Measurements from ENCODE around the gene CCDC74B. TPM values are rescaled to one million over a fixed set of nuclear protein-coding genes. Genes with fewer than 3 reads are reported as not detected.
A peak's percentile ranks its signal among the peaks of the same experiment; 100 is the strongest.
"Not testable (repeated sequence)": the region's sequence is repeated elsewhere in the genome, so short reads cannot be mapped to it uniquely, and the experiment has no call there.

CCDC74B gene
- total RNA-seq (under 1 TPM in 1 of 2 experiments, not detected in 1; 0.49 TPM), polyA plus RNA-seq (under 1 TPM in 1 of 3 donors, not detected in 2; 0.57 TPM), total RNA-seq (0.13 to 0.86 (median 0.46) reads per million in 6 experiments)

DNA sequence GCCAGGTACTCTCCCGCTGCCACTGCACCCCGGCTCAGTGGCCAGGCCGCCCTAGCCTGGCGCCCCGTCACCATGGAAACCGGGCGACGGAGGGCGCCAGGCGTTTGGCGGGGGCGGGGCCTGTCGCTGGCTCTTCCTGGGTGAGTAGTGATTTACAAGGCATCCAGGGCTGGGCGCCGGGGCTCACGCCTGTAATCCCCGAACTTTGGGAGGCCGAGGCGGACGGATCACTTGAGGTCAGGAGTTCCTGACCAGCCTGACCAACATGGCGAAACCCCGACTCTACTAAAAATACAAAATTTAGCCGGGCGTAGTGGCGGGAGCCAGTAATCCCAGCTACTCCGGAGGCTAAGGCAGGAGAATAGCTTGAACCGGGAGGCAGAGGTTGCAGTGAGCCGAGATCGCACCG, at the start of gene CCDC74B:
Gene CCDC74B (minus strand): TSS at position 107 of the 409 bp plus-strand sequence. CDS start 116 bp downstream, outside the sequence.
- peaks cover 6 to 14% (median 9%) of the 10 kb centered on the region in 5 donors for H3K27me3 Mint-ChIP-seq
- not testable (repeated sequence) for H3K36me3 Mint-ChIP-seq, H3K9me3 Mint-ChIP-seq
- peaks cover 5 to 15% (median 7%) of the 10 kb centered on the region in 4 donors for H3K4me1 Mint-ChIP-seq
- POLR2A ChIA-PET = interaction anchor here (1.2 kb wide), 1 partner anchor 37 kb away, joined by 4 read pairs; the partner anchor contains the start of genes MZT2B and SMPD4
- ATAC-seq (peak; percentile 87 to 93), DNase-seq (peak; percentile 30 to 77 (median 52))
- peak within 1 kb of the TSS; percentile 71 to 87 (median 81) for H3K4me3 Mint-ChIP-seq
- H3K27ac Mint-ChIP-seq = peak within 1 kb of the TSS in 2 of 10 donors; percentile 59 to 69

DNA sequence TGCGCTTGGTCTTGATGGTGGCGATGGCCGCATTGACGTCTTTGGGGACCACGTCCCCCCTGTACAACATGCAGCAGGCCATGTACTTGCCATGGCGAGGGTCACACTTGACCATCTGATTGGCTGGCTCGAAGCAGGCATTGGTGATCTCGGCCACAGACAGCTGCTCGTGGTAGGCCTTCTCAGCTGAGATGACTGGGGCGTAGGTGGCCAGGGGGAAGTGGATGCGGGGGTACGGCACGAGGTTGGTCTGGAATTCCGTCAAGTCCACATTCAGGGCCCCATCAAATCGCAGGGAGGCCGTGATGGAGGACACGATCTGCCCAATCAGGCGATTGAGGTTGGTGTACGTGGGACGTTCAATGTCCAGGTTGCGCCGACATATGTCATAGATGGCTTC, 48.9 kb upstream of the CCDC74B start:
- ATAC-seq, DNase-seq, H3K4me3 Mint-ChIP-seq, POLR2A ChIA-PET, H3K4me1 Mint-ChIP-seq, H3K9me3 Mint-ChIP-seq, H3K36me3 Mint-ChIP-seq, H3K27ac Mint-ChIP-seq, H3K27me3 Mint-ChIP-seq: not testable (repeated sequence)

DNA sequence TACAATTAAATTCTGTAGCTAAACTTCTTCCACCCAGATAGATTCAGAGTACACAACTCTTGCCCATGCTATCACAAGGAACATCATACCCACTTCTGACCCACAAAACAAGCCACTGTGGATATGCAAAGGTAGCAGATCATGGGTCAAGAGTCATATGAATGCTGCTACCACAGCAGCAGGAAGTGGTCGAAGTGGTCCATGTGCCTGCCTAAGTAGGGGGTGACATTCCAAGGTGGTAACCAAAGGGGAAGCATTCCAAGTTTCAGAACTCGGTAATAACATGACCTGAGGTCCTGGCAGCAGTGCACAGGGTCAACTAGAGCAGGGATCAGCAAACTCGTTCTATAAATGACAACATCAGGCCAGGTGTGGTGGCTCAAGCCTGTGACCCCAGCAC, 47.5 kb upstream of the CCDC74B start:
- H3K36me3 Mint-ChIP-seq, DNase-seq, ATAC-seq, H3K4me1 Mint-ChIP-seq, H3K27me3 Mint-ChIP-seq, H3K9me3 Mint-ChIP-seq, H3K27ac Mint-ChIP-seq, H3K4me3 Mint-ChIP-seq: not testable (repeated sequence)
- POLR2A ChIA-PET = interaction anchor here (0.6 kb wide), 1 partner anchor 22 kb away, joined by 3 read pairs; no protein-coding TSS in a partner anchor

DNA sequence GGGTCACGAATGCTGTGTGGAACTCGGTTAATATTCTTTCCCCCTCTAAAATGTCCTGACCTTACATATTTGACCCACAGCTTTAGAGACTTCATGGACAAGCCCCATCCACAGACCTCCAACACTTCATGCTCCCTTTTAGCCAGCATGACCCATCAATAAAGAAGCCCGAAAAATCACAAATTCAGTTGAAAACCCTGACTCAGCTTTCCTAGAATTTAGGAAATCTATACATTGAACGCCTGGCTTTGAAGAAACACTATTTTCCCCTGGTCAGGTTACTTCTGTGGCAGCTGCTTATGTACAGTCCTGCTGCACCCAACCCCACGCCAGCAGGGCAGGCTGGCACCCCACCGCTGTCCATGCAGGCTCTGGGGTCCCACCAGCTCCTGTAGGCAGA, 46.4 kb upstream of the CCDC74B start:
- DNase-seq, ATAC-seq, H3K36me3 Mint-ChIP-seq, H3K27me3 Mint-ChIP-seq, H3K27ac Mint-ChIP-seq, H3K4me3 Mint-ChIP-seq, H3K9me3 Mint-ChIP-seq, H3K4me1 Mint-ChIP-seq: not testable (repeated sequence)
- POLR2A ChIA-PET = interaction anchor here (0.6 kb wide), 1 partner anchor 164 kb away, joined by 3 read pairs; no protein-coding TSS in a partner anchor

DNA sequence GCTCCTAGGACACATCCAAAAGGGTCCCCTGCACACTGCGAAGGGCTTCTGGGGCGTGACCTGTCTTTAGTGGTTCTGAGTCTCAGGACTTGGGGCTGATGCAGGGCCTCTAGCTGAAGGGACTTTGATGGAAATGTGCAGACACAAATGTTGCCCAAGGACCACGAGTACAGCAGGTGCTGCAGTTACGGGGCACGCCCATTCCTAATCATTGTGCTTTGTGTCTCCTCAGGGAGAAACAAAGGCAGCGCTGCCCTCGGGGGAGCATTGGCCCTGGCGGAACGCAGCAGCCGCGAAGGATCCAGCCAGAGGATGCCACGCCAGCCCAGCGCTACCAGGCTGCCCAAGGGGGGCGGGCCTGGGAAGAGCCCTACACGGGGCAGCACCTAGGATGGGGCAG, 45.3 kb upstream of the CCDC74B start:
- Mint-ChIP-seq H3K4me1 (peaks cover 0 to 7% (median 4%) of the 10 kb centered on the region in 4 donors), H3K36me3 (peaks cover 0 to 5% (median 2%) of the 10 kb centered on the region in 3 donors), H3K9me3 (no peaks in the 10 kb centered on the region), H3K27ac (peak overlapping the region in 1 of 10 donors; percentile 48), H3K4me3 (no peak overlapping the region), H3K27me3 (no peaks in the 10 kb centered on the region)
- DNase-seq (no peak), ATAC-seq (no peak)
- POLR2A ChIA-PET = no interaction called here

DNA sequence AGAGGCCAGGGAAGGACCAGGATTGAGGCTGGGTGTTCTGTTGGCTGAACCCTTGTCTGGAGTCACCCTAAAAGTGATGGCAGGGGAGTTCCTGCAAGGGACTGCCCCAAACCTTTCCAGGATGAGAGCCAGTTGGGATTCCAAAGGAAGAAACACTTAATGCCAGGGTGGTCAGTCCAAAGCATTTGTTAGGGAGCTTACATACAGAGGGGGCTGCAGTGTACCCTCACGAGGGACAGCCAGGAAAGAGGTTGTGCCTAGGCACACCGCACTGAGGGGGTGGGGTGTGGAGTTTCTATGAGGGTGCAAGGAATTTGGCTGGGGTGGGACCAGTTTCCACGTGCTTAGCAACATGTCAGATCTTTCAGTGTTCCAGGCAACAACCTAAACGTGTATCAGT, 44.0 kb upstream of the CCDC74B start:
- H3K9me3 Mint-ChIP-seq, H3K36me3 Mint-ChIP-seq, DNase-seq, H3K27me3 Mint-ChIP-seq, POLR2A ChIA-PET, ATAC-seq, H3K4me3 Mint-ChIP-seq: not testable (repeated sequence)
- peaks cover 0 to 11% (median 6%) of the 10 kb centered on the region in 4 donors for H3K4me1 Mint-ChIP-seq
- peak overlapping the region in 1 of 10 donors; percentile 43 for H3K27ac Mint-ChIP-seq

DNA sequence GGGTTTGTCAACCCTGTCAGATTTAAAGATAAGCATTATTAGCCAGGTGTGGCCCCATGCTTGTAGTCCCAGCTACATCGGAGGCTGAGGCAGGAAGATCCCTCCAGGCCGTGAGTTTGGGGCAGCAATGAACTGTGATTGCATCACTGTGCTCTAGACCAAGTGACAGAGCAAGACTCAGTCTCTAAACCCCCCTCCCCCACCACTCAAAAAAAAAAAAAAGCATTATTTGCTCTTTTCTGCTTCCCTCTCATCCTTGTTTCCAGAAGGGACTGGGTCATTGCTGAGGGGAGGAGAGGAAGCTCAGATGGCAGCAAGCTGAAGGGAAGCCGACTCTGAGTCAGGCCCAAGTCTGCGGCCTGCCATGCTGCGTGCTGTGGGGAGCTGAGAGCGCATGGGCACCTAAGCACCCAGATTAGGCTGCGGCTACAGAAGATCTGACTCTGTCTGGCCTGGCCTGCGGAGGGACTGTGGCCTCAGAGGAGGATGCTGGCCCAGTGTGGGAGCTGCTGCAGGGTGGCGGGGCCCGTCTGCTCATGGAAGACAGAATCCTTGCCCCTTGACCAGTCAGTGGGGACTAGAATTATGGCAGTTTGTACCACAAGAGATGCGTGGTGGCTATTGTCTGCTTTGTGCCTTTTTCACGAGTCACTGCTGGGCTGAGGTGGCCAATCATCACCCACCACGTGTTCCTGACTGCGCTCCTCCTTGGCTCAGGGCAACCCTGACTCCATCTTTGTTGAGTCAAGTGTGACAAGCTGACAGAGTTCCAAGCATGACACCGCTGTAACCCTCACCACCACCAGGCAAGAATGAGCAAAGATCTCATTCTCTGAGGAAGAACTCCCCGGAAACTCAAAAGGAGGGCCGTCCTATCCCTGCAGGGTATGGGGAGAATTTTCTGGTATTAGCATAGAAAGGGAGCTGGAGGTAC, 43.2 kb upstream of the CCDC74B start:
- H3K36me3 Mint-ChIP-seq, DNase-seq, H3K4me3 Mint-ChIP-seq, H3K9me3 Mint-ChIP-seq, ATAC-seq, H3K27me3 Mint-ChIP-seq, POLR2A ChIA-PET: not testable (repeated sequence)
- peak overlapping the region in 1 of 10 donors; percentile 18 for H3K27ac Mint-ChIP-seq
- peaks cover 3 to 18% (median 14%) of the 10 kb centered on the region in 4 donors for H3K4me1 Mint-ChIP-seq

DNA sequence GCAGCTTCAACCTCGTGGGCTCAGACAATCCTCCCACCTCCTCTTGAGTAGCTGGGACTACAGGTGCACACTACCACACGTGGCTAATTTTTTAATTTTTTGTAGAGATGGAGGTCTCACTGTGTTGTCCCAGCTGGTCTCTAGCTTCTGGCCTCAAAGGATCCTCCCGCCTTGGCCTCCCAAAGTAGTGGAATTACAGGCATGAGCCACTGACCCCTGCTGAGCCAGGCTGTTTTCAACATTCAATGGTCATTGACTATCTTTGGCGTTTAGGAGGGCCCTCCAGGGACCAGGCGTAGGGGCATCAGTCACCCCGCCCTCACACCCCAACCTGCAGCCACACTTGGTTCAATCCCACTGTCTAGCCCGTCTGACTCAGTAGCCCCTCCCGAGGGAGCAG, 42.4 kb upstream of the CCDC74B start:
- ATAC-seq = no peak
- no peak overlapping the region for H3K27ac Mint-ChIP-seq
- no peak overlapping the region for H3K4me3 Mint-ChIP-seq
- H3K36me3 Mint-ChIP-seq = peaks cover 0 to 7% (median 2%) of the 10 kb centered on the region in 3 donors
- POLR2A ChIA-PET = no interaction called here
- DNase-seq = no peak
- no peaks in the 10 kb centered on the region for H3K27me3 Mint-ChIP-seq
- H3K9me3 Mint-ChIP-seq = no peaks in the 10 kb centered on the region
- peaks cover 3 to 21% (median 17%) of the 10 kb centered on the region in 4 donors for H3K4me1 Mint-ChIP-seq

DNA sequence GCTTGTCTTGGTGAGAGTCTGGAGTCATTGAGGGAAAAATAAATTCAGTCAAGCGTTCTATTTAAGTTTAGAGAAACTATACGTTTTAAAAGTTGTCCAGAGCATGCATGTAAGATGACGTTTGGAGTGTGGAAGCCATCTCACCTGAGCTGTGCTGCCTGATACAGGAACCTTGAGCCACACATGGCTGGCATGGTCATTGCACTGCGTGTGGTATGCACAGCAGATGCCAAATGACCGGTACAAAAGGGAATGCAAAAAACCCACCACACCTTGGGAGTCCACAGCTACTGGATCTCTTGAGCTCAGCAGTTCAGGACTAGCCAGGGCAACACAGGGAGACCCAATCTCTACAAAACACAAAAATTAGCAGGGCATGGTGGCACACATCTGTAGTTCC, 41.5 kb upstream of the CCDC74B start:
- POLR2A ChIA-PET = no interaction called here

DNA sequence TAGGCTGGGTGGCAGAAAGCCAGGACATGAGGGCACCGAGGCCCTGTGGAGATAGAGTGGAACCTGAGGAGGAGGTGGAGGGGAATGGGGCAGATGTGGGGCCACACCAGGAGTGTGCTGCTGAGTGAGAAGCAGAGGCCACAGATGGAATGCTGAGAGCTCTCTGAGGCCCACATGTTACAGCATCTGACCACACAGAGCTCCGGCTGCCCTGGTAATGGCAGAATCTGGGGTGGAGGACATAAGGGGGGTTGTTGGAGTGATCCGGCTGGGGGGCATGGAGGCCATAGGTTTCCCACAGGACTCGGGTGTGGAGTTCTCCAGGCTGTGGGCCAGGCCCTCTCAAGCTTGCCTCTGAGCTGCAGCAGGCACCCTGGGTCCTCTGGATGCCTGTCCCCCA, 41.0 kb upstream of the CCDC74B start:
- peaks cover 3 to 26% (median 23%) of the 10 kb centered on the region in 4 donors for H3K4me1 Mint-ChIP-seq
- POLR2A ChIA-PET = interaction anchor here (0.7 kb wide), 1 partner anchor 1303 kb away, joined by 8 read pairs; no protein-coding TSS in a partner anchor
- H3K9me3 Mint-ChIP-seq = no peaks in the 10 kb centered on the region
- H3K36me3 Mint-ChIP-seq = peaks cover 0 to 5% (median 0%) of the 10 kb centered on the region in 3 donors
- ATAC-seq (no peak), DNase-seq (no peak)
- peak overlapping the region in 6 of 10 donors; percentile 8 to 86 (median 44) for H3K27ac Mint-ChIP-seq
- no peaks in the 10 kb centered on the region for H3K27me3 Mint-ChIP-seq
- H3K4me3 Mint-ChIP-seq = no peak overlapping the region

More for the DNA sequence above, 41.5 kb upstream of the CCDC74B start:
- peak overlapping the region in 2 of 10 donors; percentile 48 to 78 for H3K27ac Mint-ChIP-seq
- no peak overlapping the region for H3K4me3 Mint-ChIP-seq
- no peaks in the 10 kb centered on the region for H3K27me3 Mint-ChIP-seq
- no peak for ATAC-seq
- no peaks in the 10 kb centered on the region for H3K9me3 Mint-ChIP-seq
- DNase-seq = no peak
- H3K4me1 Mint-ChIP-seq = peaks cover 3 to 22% (median 18%) of the 10 kb centered on the region in 4 donors
- peaks cover 0 to 7% (median 0%) of the 10 kb centered on the region in 3 donors for H3K36me3 Mint-ChIP-seq

DNA sequence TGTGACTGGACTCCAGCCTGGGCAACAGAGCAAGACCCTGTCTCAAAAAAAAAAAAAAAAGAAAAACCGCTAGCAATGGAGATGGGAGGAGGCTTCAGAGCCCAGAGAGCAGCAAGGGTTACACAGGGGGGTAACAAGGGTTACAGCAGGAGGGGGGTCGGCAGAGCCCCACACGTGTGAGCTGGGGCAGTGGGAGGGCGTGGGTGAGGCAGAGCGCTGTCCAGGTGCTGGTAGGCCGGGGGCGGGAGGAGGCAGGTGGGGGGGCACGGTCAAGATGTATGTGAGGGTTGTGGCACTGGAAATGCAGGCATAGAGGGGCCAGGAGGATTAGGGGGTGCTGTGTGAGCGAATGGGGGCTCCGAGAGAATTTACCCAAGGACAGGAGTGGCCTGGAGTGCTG, 40.5 kb upstream of the CCDC74B start:
- H3K4me1 Mint-ChIP-seq = peaks cover 3 to 30% (median 27%) of the 10 kb centered on the region in 4 donors
- no peaks in the 10 kb centered on the region for H3K27me3 Mint-ChIP-seq
- H3K36me3 Mint-ChIP-seq = peaks cover 0 to 2% (median 0%) of the 10 kb centered on the region in 3 donors
- H3K4me3 Mint-ChIP-seq = peak overlapping the region in 1 of 10 donors; percentile 63
- no peak for DNase-seq
- ATAC-seq = no peak
- POLR2A ChIA-PET = interaction anchor here (0.7 kb wide), 1 partner anchor 1304 kb away, joined by 8 read pairs; no protein-coding TSS in a partner anchor
- H3K27ac Mint-ChIP-seq = peak overlapping the region in 5 of 10 donors; percentile 40 to 86 (median 67)
- H3K9me3 Mint-ChIP-seq = no peaks in the 10 kb centered on the region

DNA sequence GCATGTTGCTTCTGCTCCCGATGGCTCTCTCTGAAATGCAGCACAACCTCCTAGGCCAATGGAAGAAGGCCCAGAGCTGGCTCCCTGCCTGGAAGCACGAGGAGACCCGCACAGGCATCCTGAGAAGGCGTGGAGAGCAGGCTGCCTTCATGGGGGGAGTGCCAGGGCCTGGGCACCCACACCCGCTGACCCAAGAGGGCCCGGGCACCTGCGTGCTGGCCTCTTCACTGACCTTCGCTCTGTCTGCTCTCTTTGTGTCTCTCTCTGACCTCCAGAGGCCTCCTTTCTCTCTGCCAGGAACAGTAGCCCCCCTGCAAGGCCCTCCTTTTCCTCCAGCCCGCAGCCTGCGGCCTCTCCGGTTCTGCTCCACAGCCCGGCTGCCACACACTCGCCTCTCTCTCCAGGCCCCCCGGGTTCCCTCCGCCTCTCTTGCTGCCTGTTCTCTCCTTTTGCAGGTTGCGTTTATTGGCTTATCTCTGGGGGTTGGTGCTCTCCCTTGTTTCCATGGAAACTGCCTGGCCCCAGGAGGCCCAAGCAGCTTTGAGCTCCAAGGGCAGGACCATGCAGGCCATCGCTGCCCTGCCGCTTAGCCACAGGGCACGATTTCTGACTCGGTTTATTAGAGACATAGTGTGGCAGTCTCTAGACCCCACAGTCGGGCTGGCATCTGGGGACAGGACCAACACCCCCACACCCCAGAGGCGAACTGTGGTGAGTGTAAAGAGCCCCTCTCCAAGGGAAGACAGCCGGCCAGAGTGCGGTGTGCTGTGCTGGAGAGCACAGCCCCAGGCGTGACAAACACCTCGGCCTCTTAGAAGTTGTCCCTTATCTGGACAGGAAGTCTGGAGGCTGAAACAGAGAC, 38.8 kb upstream of the CCDC74B start:
- POLR2A ChIA-PET = no interaction called here
- ATAC-seq = no peak
- DNase-seq = no peak
- no peaks in the 10 kb centered on the region for H3K9me3 Mint-ChIP-seq
- H3K27ac Mint-ChIP-seq = peak overlapping the region in 9 of 10 donors; percentile 41 to 87 (median 80)
- H3K27me3 Mint-ChIP-seq = no peaks in the 10 kb centered on the region
- H3K36me3 Mint-ChIP-seq = peaks cover 0 to 5% (median 0%) of the 10 kb centered on the region in 3 donors
- H3K4me3 Mint-ChIP-seq = peak overlapping the region; percentile 47 to 84 (median 76)
- H3K4me1 Mint-ChIP-seq = peaks cover 3 to 35% (median 30%) of the 10 kb centered on the region in 4 donors
